Lower leg skin (tissue), 3 donors: Measurements from ENCODE around the gene RMI2.

Experiments
- POLR2A ChIP-seq, 2 donors: fragments of 450-650 bp; IDR thresholded peaks; one replicate each; pipeline ENCODE4 v1.6.1; 2016 to 2017; ENCODE audit warnings: antibody characterized with exemption in 2 of 2, mild to moderate bottlenecking in 1 of 2, moderate library complexity in 1 of 2
- TF ChIP-seq, protein P1 (sequence below), 3 donors: fragments of 450-650 bp; IDR thresholded peaks; one replicate each; pipeline ENCODE4 v1.5.1; 2016; ENCODE audit warnings: antibody characterized with exemption in 3 of 3, mild to moderate bottlenecking in 3 of 3, moderate library complexity in 2 of 3

DNA sequence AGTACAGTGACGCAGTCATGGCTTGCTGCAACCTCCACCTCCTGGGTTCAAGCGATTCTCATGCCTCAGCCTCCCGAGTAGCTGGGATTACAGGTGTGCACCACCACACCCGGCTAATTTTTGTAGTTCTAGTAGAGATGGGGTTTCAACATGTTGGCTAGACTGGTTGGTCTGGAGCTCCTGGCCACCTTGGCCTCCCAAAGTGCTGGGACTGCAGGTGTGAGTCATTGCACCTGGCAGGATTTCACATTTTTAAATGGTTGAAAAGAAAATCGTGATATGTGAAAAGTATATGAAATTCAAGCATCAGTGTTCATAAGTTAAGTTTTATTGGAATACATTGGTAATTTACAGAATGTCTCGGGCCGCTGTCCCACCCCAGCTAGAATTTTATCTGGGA lies 2.6 kb downstream of the RMI2 start:
- TF ChIP-seq, protein P1, sequence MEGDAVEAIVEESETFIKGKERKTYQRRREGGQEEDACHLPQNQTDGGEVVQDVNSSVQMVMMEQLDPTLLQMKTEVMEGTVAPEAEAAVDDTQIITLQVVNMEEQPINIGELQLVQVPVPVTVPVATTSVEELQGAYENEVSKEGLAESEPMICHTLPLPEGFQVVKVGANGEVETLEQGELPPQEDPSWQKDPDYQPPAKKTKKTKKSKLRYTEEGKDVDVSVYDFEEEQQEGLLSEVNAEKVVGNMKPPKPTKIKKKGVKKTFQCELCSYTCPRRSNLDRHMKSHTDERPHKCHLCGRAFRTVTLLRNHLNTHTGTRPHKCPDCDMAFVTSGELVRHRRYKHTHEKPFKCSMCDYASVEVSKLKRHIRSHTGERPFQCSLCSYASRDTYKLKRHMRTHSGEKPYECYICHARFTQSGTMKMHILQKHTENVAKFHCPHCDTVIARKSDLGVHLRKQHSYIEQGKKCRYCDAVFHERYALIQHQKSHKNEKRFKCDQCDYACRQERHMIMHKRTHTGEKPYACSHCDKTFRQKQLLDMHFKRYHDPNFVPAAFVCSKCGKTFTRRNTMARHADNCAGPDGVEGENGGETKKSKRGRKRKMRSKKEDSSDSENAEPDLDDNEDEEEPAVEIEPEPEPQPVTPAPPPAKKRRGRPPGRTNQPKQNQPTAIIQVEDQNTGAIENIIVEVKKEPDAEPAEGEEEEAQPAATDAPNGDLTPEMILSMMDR (IDR thresholded peaks at IDR 0.05): no peak
- TF ChIP-seq POLR2A (IDR thresholded peaks at IDR 0.05): no peak
